ENCODE data around the gene NFATC3.

NFATC3 gene

GRCh38 chr16:68073902-68074760 lies 11.0 kb upstream of the NFATC3 start:
- DNase-seq (ENCODE audit: low read depth), result no peak

- no peak for DNase-seq (ENCODE audit: low read depth)
Observed at GRCh38 chr16:68074850-68075555, 10.2 kb upstream of the NFATC3 start.

GRCh38 chr16:68075980-68076379 lies 9.2 kb upstream of the NFATC3 start:
- DNase-seq (ENCODE audit: low read depth), result no peak

GRCh38 chr16:68076560-68076959 lies 8.6 kb upstream of the NFATC3 start:
- no peak for DNase-seq (ENCODE audit: low read depth)

GRCh38 chr16:68077866-68078700 lies 7.1 kb upstream of the NFATC3 start:
- DNase-seq (ENCODE audit: low read depth), result no peak

- no peak for DNase-seq (ENCODE audit: low read depth)
Observed at GRCh38 chr16:68078701-68079375, 6.3 kb upstream of the NFATC3 start.

GRCh38 chr16:68079376-68079625 lies 5.9 kb upstream of the NFATC3 start:
- no peak for DNase-seq (ENCODE audit: low read depth)

GRCh38 chr16:68079626-68080344 lies 5.4 kb upstream of the NFATC3 start:
- peak; percentile 36 for DNase-seq (ENCODE audit: low read depth)

GRCh38 chr16:68081861-68082628 lies 3.1 kb upstream of the NFATC3 start:
- no peak for DNase-seq (ENCODE audit: low read depth)

GRCh38 chr16:68082629-68083238 lies 2.4 kb upstream of the NFATC3 start:
- no peak for DNase-seq (ENCODE audit: low read depth)

GRCh38 chr16:68083239-68083781 lies 1.9 kb upstream of the NFATC3 start:
- DNase-seq (ENCODE audit: low read depth), result no peak

GRCh38 chr16:68083861-68084503 lies 1.2 kb upstream of the NFATC3 start:
- no peak for DNase-seq (ENCODE audit: low read depth)

- peak; percentile 68 for DNase-seq (ENCODE audit: low read depth)
Observed at GRCh38 chr16:68084504-68085258, 489 bp upstream of the NFATC3 start.

- DNase-seq (ENCODE audit: low read depth), result no peak
Observed at GRCh38 chr16:68086336-68086841, 1.2 kb downstream of the NFATC3 start.

GRCh38 chr16:68086860-68087268 lies 1.7 kb downstream of the NFATC3 start:
- no peak for DNase-seq (ENCODE audit: low read depth)

- DNase-seq (ENCODE audit: low read depth), result no peak
Observed at GRCh38 chr16:68087688-68088087, 2.5 kb downstream of the NFATC3 start.

GRCh38 chr16:68088130-68088972 lies 3.2 kb downstream of the NFATC3 start:
- no peak for DNase-seq (ENCODE audit: low read depth)
